ENCODE results near the gene SCPEP1.

GRCh38 chr17:56970974-56971373 lies 7.0 kb upstream of the SCPEP1 start:
- TF ChIP-seq CTCF (IDR thresholded peaks at IDR 0.05) (no peak), POLR2A (IDR thresholded peaks at IDR 0.05) (no peak)
